GM23248 (cell line): ENCODE results near the gene PAIP2B. TPM values are rescaled to one million over a fixed set of nuclear protein-coding genes. Genes with fewer than 3 reads are reported as not detected.

Source experiments
- DNase-seq: peaks from one replicate; pipeline ENCODE4 v3.0.0-alpha.2; 2015
- H2AFZ ChIP-seq: fragments of 200-600 bp; sonication (generic); 2 replicates; pipeline ENCODE4 v1.6.1; 2016; ENCODE audit warnings: antibody characterized with exemption
- H3F3A ChIP-seq: fragments of 200-600 bp; sonication (generic); 2 replicates; pipeline ENCODE4 v1.6.1; 2016; ENCODE audit warnings: mild to moderate bottlenecking, antibody characterized with exemption, mixed run types; ENCODE audit not compliant: insufficient read depth
- H3K27ac ChIP-seq: fragments of 200-600 bp; sonication (generic); 2 replicates; pipeline ENCODE4 v1.5.1; 2016; ENCODE audit warnings: mild to moderate bottlenecking
- H3K27me3 ChIP-seq: fragments of 200-600 bp; sonication (generic); replicated peaks from 2 replicates; pipeline ENCODE4 v1.6.1; 2016; ENCODE audit warnings: mild to moderate bottlenecking; ENCODE audit not compliant: insufficient read depth
- H3K36me3 ChIP-seq: fragments of 200-600 bp; sonication (generic); 2 replicates; pipeline ENCODE4 v1.6.1; 2016; ENCODE audit warnings: low read depth, mild to moderate bottlenecking
- H3K4me1 ChIP-seq: fragments of 200-600 bp; sonication (generic); 2 replicates; pipeline ENCODE4 v1.6.1; 2016; ENCODE audit warnings: mild to moderate bottlenecking; ENCODE audit not compliant: insufficient read depth
- H3K4me2 ChIP-seq: fragments of 200-600 bp; sonication (generic); one replicate; pipeline ENCODE4 v1.6.1; 2016; ENCODE audit warnings: mild to moderate bottlenecking; ENCODE audit not compliant: unreplicated experiment
- H3K4me3 ChIP-seq: fragments of 200-600 bp; sonication (generic); 2 replicates; pipeline ENCODE4 v1.5.1; 2016; ENCODE audit warnings: mild to moderate bottlenecking
- H3K79me2 ChIP-seq: fragments of 200-600 bp; sonication (generic); 2 replicates; pipeline ENCODE4 v1.6.1; 2016; ENCODE audit warnings: mild to moderate bottlenecking; ENCODE audit not compliant: insufficient read depth
- H3K9ac ChIP-seq: fragments of 200-600 bp; sonication (generic); 2 replicates; pipeline ENCODE4 v1.6.1; 2016; ENCODE audit warnings: mild to moderate bottlenecking
- H3K9me2 ChIP-seq: fragments of 200-600 bp; sonication (generic); 2 replicates; pipeline ENCODE4 v1.6.1; 2016; ENCODE audit warnings: mixed run types, mild to moderate bottlenecking, moderate library complexity; ENCODE audit not compliant: insufficient read depth
- H3K9me3 ChIP-seq: fragments of 200-600 bp; sonication (generic); one replicate; pipeline ENCODE4 v1.6.1; 2017; ENCODE audit warnings: low read depth
- H4K20me1 ChIP-seq: fragments of 200-600 bp; sonication (generic); 2 replicates; pipeline ENCODE4 v1.6.0; 2016; ENCODE audit not compliant: insufficient read depth
- EZH2 ChIP-seq: fragments of 200-600 bp; sonication (generic); IDR thresholded peaks from 2 replicates; pipeline ENCODE4 v1.6.1; 2018; ENCODE audit warnings: antibody characterized with exemption, mild to moderate bottlenecking; ENCODE audit not compliant: insufficient read depth, poor library complexity, severe bottlenecking
- EZH2phosphoT487 ChIP-seq: fragments of 200-600 bp; sonication (generic); IDR thresholded peaks from 2 replicates; pipeline ENCODE4 v1.6.1; 2018; ENCODE audit warnings: antibody characterized with exemption, moderate library complexity, mild to moderate bottlenecking, low read depth; ENCODE audit not compliant: insufficient read depth
- WGBS, 2 experiments: methylation state at CpG; one replicate each; pipeline ENCODE4 v1.1.6; 2015 to 2017; ENCODE audit warnings: low lambda C conversion rate in 2 of 2, low coverage in 1 of 2; ENCODE audit errors: missing lambda C conversion rate in 2 of 2; 5-methylcytosine and 5-hydroxymethylcytosine counted together
- in situ Hi-C: fragments of 300-500 bp; cut with MboI; formaldehyde crosslinking; loops from 2 replicates; pipeline ENCODE4 v1.15.0; 2020
- polyA plus RNA-seq: library from polyadenylated mRNA; unstranded; fragments of >200 nt; fragmentation: Nextera tagmentation; extraction: Ambion mirVana; gene quantifications from 2 replicates; pipeline ENCODE4 v1.2.1, GENCODE V29; 2016
- total RNA-seq: library from RNA; depleted of rRNA; stranded (reverse); fragments of >200 nt; shearing (Covaris generic); gene quantifications from 2 replicates; pipeline ENCODE4 v1.2.3, GENCODE V29; 2014

Gene PAIP2B
- total and polyA plus RNA-seq, 2 experiments from 2014 or later = under 0.01 to 0.10 TPM

DNA sequence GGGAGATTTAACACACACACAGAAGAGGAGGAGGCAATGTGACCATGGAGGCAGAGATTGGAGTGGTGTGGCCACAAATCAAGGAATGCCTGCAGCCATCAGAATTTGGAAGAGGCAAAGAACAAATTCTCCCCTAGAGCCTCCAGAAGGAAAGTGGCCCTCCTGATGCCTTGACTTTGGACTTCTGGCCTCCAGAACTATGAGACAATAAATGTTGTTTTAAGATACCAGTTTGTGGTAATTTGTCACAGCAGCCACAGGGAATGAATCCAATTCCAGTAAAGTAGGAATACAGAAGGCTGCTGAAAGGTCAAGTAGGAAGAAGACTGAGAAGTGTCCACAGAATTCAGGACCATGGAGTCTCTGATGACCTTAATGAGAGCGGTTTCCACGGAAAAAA lies 18.1 kb downstream of the PAIP2B start:
- H3K27me3 ChIP-seq = peaks cover 34% of the 10 kb centered on the region
- no peaks in the 10 kb centered on the region for H3K79me2 ChIP-seq
- no peak for DNase-seq
- H3K9ac ChIP-seq = no peak overlapping the region
- no peak overlapping the region for H3K4me3 ChIP-seq
- in situ Hi-C loops = no loop called here
- H2AFZ ChIP-seq = no peak overlapping the region
- no peaks in the 10 kb centered on the region for H4K20me1 ChIP-seq
- no peaks in the 10 kb centered on the region for H3K4me1 ChIP-seq
- H3K9me3 ChIP-seq = no peaks in the 10 kb centered on the region
- TF ChIP-seq EZH2 (no peak), EZH2phosphoT487 (no peak)
- H3K4me2 ChIP-seq = no peak overlapping the region
- WGBS, 2 experiments = 17% methylated on average over 2 of the region's 2 CpGs
- H3K36me3 ChIP-seq = no peaks in the 10 kb centered on the region
- H3K27ac ChIP-seq = no peak overlapping the region
- H3K9me2 ChIP-seq = no peaks in the 10 kb centered on the region
- no peaks in the 10 kb centered on the region for H3F3A ChIP-seq

DNA sequence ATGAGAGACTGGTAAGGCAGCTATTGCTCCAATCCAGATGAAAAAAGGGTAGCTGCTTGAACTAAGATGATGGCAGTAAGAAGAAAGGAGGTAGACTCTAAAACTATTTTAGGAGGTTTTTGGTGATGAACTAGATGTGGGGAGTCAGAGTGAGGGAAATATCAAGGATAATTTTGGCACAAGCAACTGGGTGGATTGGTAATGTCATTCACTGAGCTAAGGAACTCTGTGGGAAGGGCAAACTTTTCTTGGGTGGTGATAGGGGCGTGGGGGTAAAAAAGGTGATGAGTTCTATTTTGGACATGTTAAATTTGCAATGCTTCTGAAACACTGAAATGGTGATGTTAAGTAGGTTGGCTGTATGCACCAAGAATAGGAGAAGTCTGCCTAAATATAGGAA lies 19.3 kb downstream of the PAIP2B start:
- Histone ChIP-seq H3K4me1 (no peaks in the 10 kb centered on the region), H3K9ac (no peak overlapping the region), H3K27ac (no peak overlapping the region), H4K20me1 (no peaks in the 10 kb centered on the region), H2AFZ (no peak overlapping the region), H3K9me3 (no peaks in the 10 kb centered on the region), H3K9me2 (no peaks in the 10 kb centered on the region), H3K4me3 (no peak overlapping the region), H3K79me2 (no peaks in the 10 kb centered on the region), H3K36me3 (no peaks in the 10 kb centered on the region), H3F3A (no peaks in the 10 kb centered on the region), H3K4me2 (no peak overlapping the region), H3K27me3 (peaks cover 34% of the 10 kb centered on the region)
- WGBS, 2 experiments = 19 to 45% methylated on average over 1 of the region's 1 CpG
- no peak for DNase-seq
- in situ Hi-C loops = no loop called here
- TF ChIP-seq EZH2 = no peak
- TF ChIP-seq EZH2phosphoT487 = no peak

DNA sequence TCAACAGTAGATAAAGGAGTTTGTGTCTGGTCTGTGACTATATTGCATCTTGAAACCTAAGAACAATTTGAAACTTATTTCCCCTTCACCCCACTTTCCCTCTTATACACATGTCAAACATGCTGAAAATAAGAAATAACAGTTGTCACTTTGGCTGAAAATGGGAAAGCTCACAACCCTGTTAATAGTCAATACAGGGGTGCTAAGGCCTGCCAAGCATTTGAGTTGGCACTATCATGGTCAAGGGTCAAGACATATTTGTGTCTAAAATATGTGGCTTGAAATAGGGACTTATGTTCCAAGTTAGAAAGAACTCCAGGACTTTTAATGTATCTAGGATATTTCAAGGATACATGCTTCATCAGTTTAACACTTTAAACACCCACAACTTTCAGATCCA lies 20.6 kb downstream of the PAIP2B start:
- Histone ChIP-seq H3K79me2 (no peaks in the 10 kb centered on the region), H4K20me1 (no peaks in the 10 kb centered on the region), H2AFZ (no peak overlapping the region), H3K27ac (no peak overlapping the region), H3K4me3 (no peak overlapping the region), H3K9ac (no peak overlapping the region), H3K9me3 (no peaks in the 10 kb centered on the region), H3K4me2 (no peak overlapping the region), H3F3A (no peaks in the 10 kb centered on the region), H3K27me3 (peaks cover 34% of the 10 kb centered on the region), H3K9me2 (no peaks in the 10 kb centered on the region), H3K36me3 (no peaks in the 10 kb centered on the region), H3K4me1 (no peaks in the 10 kb centered on the region)
- no peak for DNase-seq
- in situ Hi-C loops = no loop called here
- TF ChIP-seq EZH2 = no peak
- TF ChIP-seq EZH2phosphoT487 = no peak

DNA sequence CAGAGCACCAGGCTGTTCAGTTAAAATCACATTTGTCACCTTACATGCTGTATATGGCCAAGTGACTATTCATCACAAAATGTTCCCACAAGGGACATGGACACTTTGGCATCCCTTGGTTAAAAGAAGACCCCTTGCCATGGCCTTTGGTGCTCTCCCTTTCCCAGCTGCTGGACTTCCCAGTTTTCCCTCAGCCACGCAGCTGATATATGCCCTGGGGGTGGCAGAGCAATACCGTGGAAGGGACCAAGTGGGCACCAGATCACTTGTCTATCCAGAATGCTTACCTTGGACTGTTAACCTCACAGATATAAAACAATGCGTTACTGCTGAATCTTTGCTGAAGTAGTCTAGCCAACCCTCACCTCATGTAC lies 35.3 kb downstream of the PAIP2B start:
- no peak overlapping the region for H3K4me3 ChIP-seq
- H3K4me1 ChIP-seq = no peaks in the 10 kb centered on the region
- no peak overlapping the region for H3K9ac ChIP-seq
- H3K27me3 ChIP-seq = 0 out of 2 replicates have a peak, but pooled peaks cover 5% of the 10 kb centered on the region
- no peaks in the 10 kb centered on the region for H3K79me2 ChIP-seq
- no peaks in the 10 kb centered on the region for H3K9me3 ChIP-seq
- in situ Hi-C loops = no loop called here
- H3K9me2 ChIP-seq = no peaks in the 10 kb centered on the region
- H4K20me1 ChIP-seq = no peaks in the 10 kb centered on the region
- no peak for DNase-seq
- H2AFZ ChIP-seq = no peak overlapping the region
- H3K36me3 ChIP-seq = no peaks in the 10 kb centered on the region
- TF ChIP-seq EZH2phosphoT487 (no peak), EZH2 (no peak)
- H3K4me2 ChIP-seq = no peak overlapping the region
- no peak overlapping the region for H3K27ac ChIP-seq
- WGBS, 2 experiments = 74 to 78% methylated on average over 3 of the region's 3 CpGs
- no peaks in the 10 kb centered on the region for H3F3A ChIP-seq

DNA sequence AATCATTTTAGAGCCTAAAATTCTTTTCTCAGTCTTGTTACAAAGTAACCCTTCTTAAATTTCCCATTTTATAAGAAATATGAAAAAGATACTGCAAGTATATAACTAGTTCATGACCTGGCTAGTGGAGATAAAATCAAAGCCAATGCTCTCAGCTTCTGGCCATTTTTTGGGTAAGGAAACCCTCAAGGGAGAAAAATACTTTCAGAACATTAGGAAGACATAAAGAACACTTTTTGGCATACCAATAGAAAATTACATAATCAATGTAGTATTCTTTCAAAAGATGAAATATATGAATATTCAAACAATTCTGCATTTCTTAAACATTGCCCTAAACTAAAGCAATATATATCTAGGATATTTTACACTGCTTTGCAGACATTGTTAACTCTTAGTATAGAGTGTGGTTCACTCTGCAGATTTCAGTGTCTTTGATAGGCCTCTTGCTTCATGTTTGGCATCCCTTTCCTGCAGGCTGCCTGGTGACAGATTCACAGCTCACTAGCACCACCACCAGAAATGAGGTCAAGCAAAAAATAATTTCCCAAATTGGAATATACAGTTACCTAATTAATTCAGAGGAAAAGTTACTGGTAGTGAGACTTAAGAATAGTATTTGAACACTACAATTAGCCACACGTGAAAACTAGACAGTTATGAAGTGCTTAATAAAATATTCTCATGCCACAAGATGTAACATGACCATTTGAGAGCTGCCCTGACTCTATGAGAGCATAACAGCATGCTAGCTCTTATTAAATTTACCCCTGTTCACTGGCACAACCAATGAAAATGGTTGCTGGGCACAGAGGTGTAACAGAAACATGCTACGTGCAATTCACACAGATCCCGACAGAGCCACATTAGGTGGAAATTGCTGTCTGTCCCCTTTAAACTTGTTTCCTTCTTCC lies 36.0 kb downstream of the PAIP2B start:
- TF ChIP-seq EZH2phosphoT487 (no peak), EZH2 (no peak)
- 21 to 28% methylated on average over 3 of the region's 3 CpGs for WGBS, 2 experiments
- DNase-seq = peak; percentile 59

More for the DNA sequence above, 36.0 kb downstream of the PAIP2B start:
- no peaks in the 10 kb centered on the region for H3F3A ChIP-seq
- H3K79me2 ChIP-seq = no peaks in the 10 kb centered on the region
- no peaks in the 10 kb centered on the region for H3K9me3 ChIP-seq
- H3K4me3 ChIP-seq = no peak overlapping the region
- H3K27me3 ChIP-seq = no peaks in the 10 kb centered on the region
- in situ Hi-C loops = no loop called here
- H4K20me1 ChIP-seq = no peaks in the 10 kb centered on the region
- H3K9ac ChIP-seq = no peak overlapping the region
- no peaks in the 10 kb centered on the region for H3K36me3 ChIP-seq
- H2AFZ ChIP-seq = no peak overlapping the region
- H3K9me2 ChIP-seq = no peaks in the 10 kb centered on the region
- no peak overlapping the region for H3K27ac ChIP-seq
- H3K4me2 ChIP-seq = no peak overlapping the region
- H3K4me1 ChIP-seq = no peaks in the 10 kb centered on the region
